Left ventricle myocardium superior (tissue), 1 donor: Measurements from ENCODE around the gene PPP1R36. TPM values are rescaled to one million over a fixed set of nuclear protein-coding genes. Genes with fewer than 3 reads are reported as not detected.

Experiments used
- ATAC-seq: fragments of 200-7000 bp; cut with Tn5 transposase; one replicate; pipeline ENCODE4 v1.9.1; 2020; ENCODE audit warnings: mild to moderate bottlenecking, moderate library complexity
- DNase-seq: peaks from one replicate; pipeline ENCODE4 v3.0.0-alpha.2; 2020
- intact Hi-C: fragments of 100-400 bp; cut with micrococcal nuclease; formaldehyde crosslinking; loops from one replicate; pipeline ENCODE4 v1.11.0; 2022
- total RNA-seq: library from RNA; stranded (reverse); fragmentation: NEBNext Ultra II Directional; extraction: Animal tissue kit (Norgen Biotek cat#: 25700); gene quantifications from one replicate; pipeline ENCODE4 v1.2.1, GENCODE V29; 2021
- donor health status: DM: no; HTN: yes; CAD: no; lungs with severe emphysema.

The PPP1R36 gene
- total RNA-seq, 1 donor from 2014 or later, result not detected

GRCh38 chr14:64634558-64634957 lies 84.8 kb downstream of the PPP1R36 start:
- intact Hi-C loops, result loop anchor here (10.0 kb wide), 2 partner anchors 90 to 290 kb away; partner anchors contain the start of genes HSPA2 and PPP1R36
- DNase-seq (no peak), ATAC-seq (no peak)

- ATAC-seq (peak; percentile 93), DNase-seq (peak; percentile 71)
- intact Hi-C loops, result loop anchor here (10.0 kb wide), 2 partner anchors 92 to 292 kb away; partner anchors contain the start of genes HSPA2 and PPP1R36
Measured at GRCh38 chr14:64636208-64636979, 86.6 kb downstream of the PPP1R36 start.

GRCh38 chr14:64636980-64637429 lies 87.2 kb downstream of the PPP1R36 start:
- peak; percentile 29 for ATAC-seq
- intact Hi-C loops, result loop anchor here (10.0 kb wide), 2 partner anchors 92 to 292 kb away; partner anchors contain the start of genes HSPA2 and PPP1R36
- no peak for DNase-seq

- DNase-seq (no peak), ATAC-seq (no peak)
- intact Hi-C loops, result loop anchor here (10.0 kb wide), 2 partner anchors 93 to 293 kb away; partner anchors contain the start of genes HSPA2 and PPP1R36
Measured at GRCh38 chr14:64637735-64638473, 88.1 kb downstream of the PPP1R36 start.

- no peak for DNase-seq
- intact Hi-C loops, result loop anchor here (10.0 kb wide), 2 partner anchors 94 to 294 kb away; partner anchors contain the start of genes HSPA2 and PPP1R36
- ATAC-seq, result no peak
Measured at GRCh38 chr14:64638625-64639024, 88.9 kb downstream of the PPP1R36 start.

Other genes with a start within 250 kb of the PPP1R36 start
- 60.6 TPM for gene MTHFD1, start 161.6 kb upstream of the PPP1R36 start, total RNA-seq
- 0.30 TPM for gene AKAP5, start 84.5 kb upstream of the PPP1R36 start, total RNA-seq
- gene ZBTB25, start 46.1 kb upstream of the PPP1R36 start, total RNA-seq, result 17.1 TPM
- gene ZBTB1, start 45.2 kb upstream of the PPP1R36 start, total RNA-seq, result 23.7 TPM
- 13.8 TPM for gene HSPA2, start 9.2 kb upstream of the PPP1R36 start, total RNA-seq
- 22.0 TPM for gene PLEKHG3, start 154.5 kb downstream of the PPP1R36 start, total RNA-seq